SW480 (cell line): ENCODE data around the gene EFHC2.
"Not testable (repeated sequence)": the region's sequence is repeated elsewhere in the genome, so short reads cannot be mapped to it uniquely, and the experiment has no call there.

Experiments
- DNase-seq: peaks from one replicate; pipeline ENCODE4 v3.0.0-alpha.2; 2016; ENCODE audit warnings: low spot score

EFHC2 gene

GRCh38 chrX:44291468-44292092, 51.9 kb downstream of the EFHC2 start:
- no peak for DNase-seq

GRCh38 chrX:44290718-44291117, 52.8 kb downstream of the EFHC2 start:
- no peak for DNase-seq

GRCh38 chrX:44282753-44283152, 60.7 kb downstream of the EFHC2 start:
- DNase-seq = no peak

- no peak for DNase-seq
Observed at GRCh38 chrX:44280116-44280515, 63.4 kb downstream of the EFHC2 start.

- no peak for DNase-seq
Observed at GRCh38 chrX:44274096-44274495, 69.4 kb downstream of the EFHC2 start.

GRCh38 chrX:44267861-44268260, 75.6 kb downstream of the EFHC2 start:
- DNase-seq = no peak

- DNase-seq = no peak
Observed at GRCh38 chrX:44267116-44267515, 76.4 kb downstream of the EFHC2 start.

- DNase-seq = no peak
Observed at GRCh38 chrX:44265559-44265958, 77.9 kb downstream of the EFHC2 start.

GRCh38 chrX:44264936-44265335, 78.5 kb downstream of the EFHC2 start:
- DNase-seq = no peak

- DNase-seq = no peak
Observed at GRCh38 chrX:44261286-44261685, 82.2 kb downstream of the EFHC2 start.

- DNase-seq = no peak
Observed at GRCh38 chrX:44260609-44261008, 82.9 kb downstream of the EFHC2 start.

- not testable (repeated sequence) for DNase-seq
Observed at GRCh38 chrX:44255742-44256141, 87.7 kb downstream of the EFHC2 start.

- no peak for DNase-seq
Observed at GRCh38 chrX:44253575-44253942, 89.9 kb downstream of the EFHC2 start.

GRCh38 chrX:44252688-44253574, 90.5 kb downstream of the EFHC2 start:
- DNase-seq = peak; percentile 70

- no peak for DNase-seq
Observed at GRCh38 chrX:44247468-44247867, 96.0 kb downstream of the EFHC2 start.

- no peak for DNase-seq
Observed at GRCh38 chrX:44246826-44247225, 96.6 kb downstream of the EFHC2 start.

GRCh38 chrX:44245733-44246132, 97.7 kb downstream of the EFHC2 start:
- no peak for DNase-seq

GRCh38 chrX:44244008-44244407, 99.5 kb downstream of the EFHC2 start:
- peak; percentile 17 for DNase-seq

GRCh38 chrX:44241546-44241945, 101.9 kb downstream of the EFHC2 start:
- DNase-seq = no peak

- no peak for DNase-seq
Observed at GRCh38 chrX:44240036-44240435, 103.4 kb downstream of the EFHC2 start.

- DNase-seq = no peak
Observed at GRCh38 chrX:44239036-44239435, 104.4 kb downstream of the EFHC2 start.

GRCh38 chrX:44235534-44235933, 107.9 kb downstream of the EFHC2 start:
- DNase-seq = no peak

- DNase-seq = no peak
Observed at GRCh38 chrX:44234541-44234940, 108.9 kb downstream of the EFHC2 start.

GRCh38 chrX:44234116-44234515, 109.4 kb downstream of the EFHC2 start:
- DNase-seq = no peak
